HL-60/S4 treated with retinoic acid at 250 ng/mL for 4 days and 3 days (cell line): ENCODE results near the gene APCDD1L.

Experiments
- in situ Hi-C: fragments of 300-500 bp; cut with MboI; formaldehyde crosslinking; loops from 2 replicates; pipeline ENCODE4 v1.7.0; 2022; ENCODE audit warnings: low sequenced_read_pairs

APCDD1L gene

GRCh38 chr20:58515233-58516212, at the start of gene APCDD1L:
Gene APCDD1L, minus strand, starts transcription at chr20:58515399. Its CDS starts 692 bp downstream, at chr20:58514707.
- in situ Hi-C loops, result no loop called here

- in situ Hi-C loops, result no loop called here
Measured at GRCh38 chr20:58559368-58559729, 44.1 kb upstream of the APCDD1L start.

GRCh38 chr20:58558486-58559367, 43.5 kb upstream of the APCDD1L start:
- in situ Hi-C loops, result no loop called here

DNA sequence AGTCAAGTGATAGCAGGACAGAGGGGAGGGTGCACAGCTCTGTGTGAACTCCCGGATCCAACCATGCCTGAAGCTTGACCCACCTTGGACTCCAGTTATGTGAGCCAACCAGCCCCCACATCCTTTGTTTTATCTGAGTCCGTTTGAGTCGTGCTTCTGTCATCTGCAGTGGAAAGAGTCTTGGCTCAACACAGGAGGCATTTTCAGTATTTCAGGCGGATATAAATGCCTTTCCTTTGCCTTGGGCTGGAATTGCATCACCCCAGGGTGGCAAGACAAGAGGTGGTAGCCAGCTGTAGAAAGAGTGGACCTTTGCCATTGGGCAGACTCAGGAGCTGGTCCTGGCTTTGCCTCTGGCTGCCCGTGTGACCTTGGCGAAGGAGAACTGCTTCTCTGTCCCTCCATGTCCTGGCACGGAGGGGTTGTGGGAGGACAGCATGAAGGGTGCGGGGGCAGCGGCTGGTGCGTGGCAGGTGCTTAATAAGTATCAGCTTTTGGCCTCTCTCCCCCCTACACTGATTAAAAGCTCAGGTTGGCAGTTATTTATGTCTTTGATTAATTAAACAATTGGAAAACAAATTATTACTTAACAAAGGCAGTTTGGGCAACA, 42.6 kb upstream of the APCDD1L start:
- in situ Hi-C loops, result no loop called here

DNA sequence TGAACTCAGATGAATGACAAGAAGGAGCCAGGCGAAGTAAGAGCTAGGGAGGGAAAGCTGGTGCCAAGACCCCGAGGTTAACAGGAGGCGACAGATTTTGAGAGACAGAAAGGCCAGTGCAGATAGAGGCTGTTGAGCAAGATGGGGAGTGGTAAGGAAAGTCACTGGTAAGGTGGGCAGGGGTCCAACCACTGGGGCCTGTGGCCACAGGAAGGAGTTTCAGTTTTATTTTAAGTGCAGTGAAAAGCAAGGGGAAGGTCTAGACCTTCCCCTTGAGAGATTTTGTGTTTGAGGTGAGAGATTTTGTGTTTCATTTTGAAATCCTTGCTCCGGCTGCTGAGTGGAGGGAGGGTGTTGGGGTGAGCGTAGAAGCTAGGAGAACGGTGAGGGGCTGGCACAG, 41.8 kb upstream of the APCDD1L start:
- in situ Hi-C loops, result no loop called here

- in situ Hi-C loops, result no loop called here
Measured at GRCh38 chr20:58555078-58555765, 40.0 kb upstream of the APCDD1L start.

GRCh38 chr20:58554541-58554940, 39.3 kb upstream of the APCDD1L start:
- in situ Hi-C loops, result no loop called here

- in situ Hi-C loops, result no loop called here
Measured at GRCh38 chr20:58553841-58554240, 38.6 kb upstream of the APCDD1L start.

DNA sequence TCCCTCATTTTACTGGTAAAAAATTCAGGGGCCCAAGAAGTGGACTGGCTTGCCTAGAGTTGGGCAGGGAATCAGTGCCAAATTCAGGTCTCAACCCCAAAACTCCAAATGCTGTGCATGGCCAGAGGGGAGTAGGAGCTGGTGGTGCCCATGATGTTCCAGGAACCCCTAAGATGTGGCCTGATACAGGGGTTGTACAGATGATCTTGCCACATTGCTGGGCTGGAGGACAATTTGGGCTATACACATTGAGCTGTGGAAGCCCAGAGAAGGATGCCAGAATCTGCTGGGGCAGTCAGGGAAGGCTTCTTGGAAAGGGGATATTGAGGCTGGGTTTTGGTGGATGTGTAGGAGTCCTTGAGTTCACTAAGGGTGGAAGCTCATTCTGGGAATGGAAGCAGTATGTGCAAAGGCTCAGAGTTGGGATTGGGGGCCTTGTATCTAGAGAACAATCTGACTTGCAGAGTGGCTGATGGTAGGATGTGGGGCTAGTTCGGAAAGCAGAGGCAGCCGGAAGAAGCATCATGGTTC, 38.0 kb upstream of the APCDD1L start:
- in situ Hi-C loops, result no loop called here

DNA sequence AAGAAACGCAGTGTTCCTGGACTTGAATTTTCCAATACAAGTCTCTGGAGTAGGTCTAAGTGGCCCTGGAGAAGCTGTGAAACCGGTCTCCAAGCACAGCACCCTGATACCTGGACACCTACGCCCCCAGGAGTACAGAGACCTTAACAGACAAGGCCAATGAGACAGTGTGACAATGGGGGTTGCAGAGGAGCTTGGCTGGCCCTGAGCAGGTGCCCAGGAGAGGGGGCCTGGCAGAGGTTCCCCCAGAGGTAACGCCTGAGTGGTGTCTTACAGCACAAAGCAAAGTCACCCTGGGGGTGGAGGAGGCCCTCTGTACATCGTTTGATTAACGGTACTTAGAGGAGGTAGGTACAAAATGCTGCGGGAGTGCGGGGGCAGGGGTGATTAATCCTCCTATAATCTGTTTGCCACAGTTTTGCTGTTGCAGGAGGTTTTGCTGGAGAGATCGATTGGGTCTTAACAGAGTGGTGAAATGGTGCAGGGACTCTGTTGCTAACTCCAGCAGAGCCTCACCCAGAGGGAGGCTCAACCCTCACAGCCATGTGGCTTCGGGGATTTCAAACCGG, 37.3 kb upstream of the APCDD1L start:
- in situ Hi-C loops, result no loop called here

DNA sequence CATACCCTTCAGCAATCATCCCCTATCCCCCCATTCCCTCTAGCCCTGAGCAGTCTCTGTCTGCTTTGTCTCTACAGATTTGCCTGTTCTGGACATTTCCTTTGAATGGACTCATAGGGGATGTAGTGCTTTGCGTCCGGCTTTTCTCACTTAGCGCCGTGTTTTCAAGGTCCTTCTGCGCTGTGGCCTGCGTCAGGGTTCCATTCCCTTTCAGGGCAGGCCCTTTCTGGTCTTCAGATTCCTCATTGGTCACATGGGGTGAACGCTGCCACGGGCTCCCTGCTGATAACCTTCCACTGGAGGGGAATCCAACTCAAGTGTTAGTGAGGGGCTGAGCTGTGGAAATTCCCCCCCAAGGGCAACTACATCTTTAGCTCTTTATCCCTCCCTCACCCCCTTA, 36.4 kb upstream of the APCDD1L start:
- in situ Hi-C loops, result no loop called here

GRCh38 chr20:58550275-58551059, 35.3 kb upstream of the APCDD1L start:
- in situ Hi-C loops, result no loop called here

- in situ Hi-C loops, result no loop called here
Measured at GRCh38 chr20:58549231-58550209, 34.3 kb upstream of the APCDD1L start.

GRCh38 chr20:58547623-58548475, 32.6 kb upstream of the APCDD1L start:
- in situ Hi-C loops, result no loop called here

DNA sequence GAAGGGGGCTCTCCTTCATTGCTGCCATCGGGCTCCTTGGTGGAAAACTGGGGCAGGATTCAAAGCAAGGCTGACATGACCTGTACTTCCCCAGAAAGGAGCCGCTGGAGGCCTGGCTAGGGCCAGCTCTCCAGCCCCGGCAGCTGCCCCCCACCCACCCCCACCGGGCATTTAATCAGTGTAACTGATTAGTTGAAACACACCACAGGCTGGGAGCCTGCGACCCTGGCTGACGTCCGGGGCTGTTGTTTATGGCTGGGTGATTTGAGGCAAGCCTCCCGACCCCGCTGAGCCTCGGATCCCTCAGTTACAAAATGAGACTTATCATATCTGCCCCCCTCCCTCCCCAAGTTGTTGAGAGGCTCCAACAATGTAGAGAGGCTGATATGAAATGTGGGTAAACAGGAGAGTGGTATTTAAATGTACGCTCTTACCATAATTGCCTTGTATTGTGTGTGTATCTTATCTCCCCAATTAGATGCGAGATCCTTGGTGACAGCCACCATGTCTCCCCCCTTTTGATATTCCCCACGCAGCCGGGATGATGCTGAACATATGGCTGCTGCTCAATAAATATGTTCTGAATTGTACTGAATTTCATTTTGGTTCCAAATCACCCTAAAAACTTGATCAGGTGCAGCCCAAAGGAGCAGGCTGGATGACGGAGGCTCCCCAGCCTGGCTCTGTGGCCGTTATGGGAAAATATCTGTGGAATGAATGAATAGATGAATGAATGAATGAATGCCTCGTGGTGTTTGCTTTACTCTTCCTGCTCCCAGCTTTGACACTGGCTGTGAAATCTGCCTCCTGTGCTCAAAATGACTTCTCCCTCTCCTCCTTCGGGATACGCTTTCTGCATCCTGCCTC, 31.8 kb upstream of the APCDD1L start:
- in situ Hi-C loops, result no loop called here

- in situ Hi-C loops, result no loop called here
Measured at GRCh38 chr20:58546416-58546711, 31.2 kb upstream of the APCDD1L start.
